Dedifferentiated amniotic fluid mesenchymal stem cell (primary cell): ENCODE results near the gene ENTPD8.
"Not testable (repeated sequence)": the region's sequence is repeated elsewhere in the genome, so short reads cannot be mapped to it uniquely, and the experiment has no call there.

Experiments
- DNase-seq: peaks from one replicate; pipeline ENCODE4 v3.0.0-alpha.2; 2016; ENCODE audit errors: extremely low spot score

The ENTPD8 gene

GRCh38 chr9:137476856-137477255, 35.7 kb upstream of the ENTPD8 start:
- DNase-seq = no peak

DNA sequence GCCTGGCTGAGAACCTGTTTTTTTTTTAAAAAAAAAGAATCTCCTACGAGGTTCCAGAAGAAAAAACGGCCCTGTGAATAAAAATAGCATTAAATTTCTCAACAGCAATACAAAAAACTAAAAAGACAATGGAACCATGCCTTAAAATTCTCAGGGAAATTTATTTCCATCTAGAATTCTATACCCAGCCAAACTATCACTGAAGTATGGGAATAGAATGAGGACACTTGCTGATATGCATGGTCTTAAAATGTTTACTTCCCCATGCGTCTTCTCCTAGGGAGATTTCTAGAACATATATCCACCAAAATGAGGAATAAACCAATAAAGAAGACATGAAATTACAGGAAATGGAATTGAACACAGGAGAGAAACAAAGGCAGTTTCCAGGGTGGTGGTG, 34.5 kb upstream of the ENTPD8 start:
- no peak for DNase-seq

- no peak for DNase-seq
Measured at GRCh38 chr9:137474271-137474670, 33.1 kb upstream of the ENTPD8 start.

DNA sequence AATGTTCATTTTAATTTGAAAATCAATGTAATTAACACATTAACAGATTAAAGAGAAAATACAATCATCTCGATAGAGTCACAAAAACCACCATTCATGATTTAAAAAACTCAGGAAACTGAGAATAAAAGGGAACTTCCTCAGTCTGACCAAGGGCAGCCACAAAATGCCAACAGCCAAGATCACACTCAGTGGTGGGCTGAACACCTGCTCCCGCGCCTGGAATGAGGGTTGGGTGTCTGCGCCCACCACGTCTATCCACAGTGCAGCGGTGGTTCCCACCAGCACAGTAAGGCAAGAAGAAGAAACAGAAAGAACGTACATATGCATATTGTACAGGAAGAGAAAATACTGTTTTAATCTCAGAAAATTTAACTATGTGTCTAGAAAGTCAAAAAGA, 29.6 kb upstream of the ENTPD8 start:
- no peak for DNase-seq

DNA sequence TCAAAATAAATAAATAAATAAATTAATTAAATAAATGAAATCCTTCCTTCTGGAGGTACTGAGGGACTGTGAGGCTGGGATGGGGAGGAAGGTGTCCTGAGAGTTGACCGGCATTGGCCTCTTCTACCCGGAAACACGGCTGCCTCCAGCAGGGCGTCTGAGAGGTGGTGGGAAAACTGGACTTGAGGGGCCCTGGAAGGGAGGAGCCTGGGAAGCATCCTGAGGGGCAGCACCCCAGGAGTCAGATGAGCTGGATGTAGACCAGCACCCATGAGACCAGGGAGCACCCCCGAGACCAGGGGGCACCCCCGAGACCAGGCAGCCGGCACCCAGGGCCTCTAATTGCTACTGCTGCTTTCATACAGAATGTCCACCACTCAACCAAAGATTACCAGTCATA, 26.7 kb upstream of the ENTPD8 start:
- no peak for DNase-seq

DNA sequence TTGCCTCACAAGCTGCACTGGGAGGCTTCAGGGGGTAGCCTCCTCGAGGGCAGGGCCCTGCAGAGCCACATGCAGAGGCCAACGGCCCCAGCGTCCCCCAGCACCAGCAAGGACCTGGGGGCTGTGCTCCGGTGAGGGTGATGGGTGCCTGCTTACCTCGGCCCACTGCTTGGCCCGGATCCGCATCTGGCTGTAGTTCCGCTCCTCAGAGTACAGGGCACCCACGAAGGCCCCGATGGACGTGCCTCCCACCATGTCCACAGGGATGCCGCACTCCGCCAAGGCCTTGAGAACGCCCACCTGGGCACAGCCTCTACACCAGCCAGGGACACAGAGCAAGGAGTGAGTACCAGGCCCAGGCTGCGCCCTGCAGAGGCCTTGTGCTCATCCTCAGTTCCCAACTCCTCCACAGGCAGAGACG, 26.0 kb upstream of the ENTPD8 start:
- no peak for DNase-seq

GRCh38 chr9:137466389-137467085, 25.4 kb upstream of the ENTPD8 start:
- DNase-seq = not testable (repeated sequence)

DNA sequence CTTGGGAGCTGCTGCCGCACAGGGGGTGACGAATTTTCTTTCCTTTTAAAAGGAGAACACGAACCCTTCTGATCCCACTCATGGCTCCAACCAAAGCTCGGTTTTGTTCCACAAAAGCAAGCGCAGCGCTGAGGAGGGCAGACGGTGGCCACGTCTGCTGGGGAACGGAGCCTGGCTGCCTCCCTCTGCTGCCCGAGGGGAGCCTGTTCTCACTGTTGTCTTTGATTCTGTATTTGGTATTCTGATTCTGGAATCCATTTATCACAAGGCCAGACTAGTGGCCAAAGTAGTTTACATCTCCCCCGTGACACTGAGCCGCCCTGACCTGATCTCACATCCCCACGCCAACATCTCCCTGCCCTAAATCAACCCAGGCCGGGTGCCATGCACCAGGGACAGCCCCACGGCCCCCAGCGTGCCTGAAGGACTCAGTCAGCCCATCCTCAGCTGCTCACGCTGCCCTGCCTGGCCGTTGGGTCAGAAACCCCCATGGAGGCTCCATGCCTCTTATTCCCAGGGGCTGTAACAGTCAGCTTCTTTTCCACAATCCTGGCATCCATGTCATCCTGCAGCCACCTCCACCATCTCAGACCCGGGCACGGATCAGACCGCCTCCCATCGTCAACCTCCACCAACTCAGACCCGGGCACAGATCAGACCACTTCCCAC, 24.7 kb upstream of the ENTPD8 start:
- no peak for DNase-seq

DNA sequence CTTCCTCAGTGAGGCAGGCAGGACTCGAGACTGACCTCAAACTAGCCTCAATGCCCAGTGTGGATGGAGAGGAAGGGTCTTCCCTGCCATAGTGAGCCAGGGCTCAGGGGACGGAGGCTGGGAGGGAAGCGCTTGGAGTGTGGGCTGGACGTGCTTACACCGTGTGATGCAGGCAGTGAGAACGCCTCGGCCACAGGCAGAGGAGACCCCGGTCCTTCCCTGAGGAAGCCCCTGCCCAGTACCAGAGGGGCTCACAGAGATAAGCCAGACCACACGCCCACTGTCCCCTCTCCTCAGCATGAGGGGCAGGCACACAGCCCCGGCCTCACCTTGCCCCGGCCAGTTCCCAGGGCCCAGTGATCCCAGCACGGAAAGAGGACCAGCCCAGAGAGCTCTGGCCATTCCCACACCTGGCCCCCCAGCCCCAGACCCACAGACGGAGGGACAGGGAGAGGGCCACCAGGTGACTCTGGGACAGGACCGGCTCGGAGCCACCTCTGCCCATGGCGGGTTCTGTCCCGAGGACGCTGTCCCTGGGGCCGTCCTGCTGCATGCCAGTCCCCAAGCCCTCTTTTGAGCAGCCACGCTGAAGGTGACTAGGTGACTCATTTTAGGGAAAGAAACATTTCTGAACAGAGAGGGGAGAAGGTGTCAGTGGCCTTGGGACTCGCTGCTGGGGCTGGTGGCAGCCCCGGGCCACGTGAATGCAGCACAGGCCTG, 24.0 kb upstream of the ENTPD8 start:
- DNase-seq = no peak

DNA sequence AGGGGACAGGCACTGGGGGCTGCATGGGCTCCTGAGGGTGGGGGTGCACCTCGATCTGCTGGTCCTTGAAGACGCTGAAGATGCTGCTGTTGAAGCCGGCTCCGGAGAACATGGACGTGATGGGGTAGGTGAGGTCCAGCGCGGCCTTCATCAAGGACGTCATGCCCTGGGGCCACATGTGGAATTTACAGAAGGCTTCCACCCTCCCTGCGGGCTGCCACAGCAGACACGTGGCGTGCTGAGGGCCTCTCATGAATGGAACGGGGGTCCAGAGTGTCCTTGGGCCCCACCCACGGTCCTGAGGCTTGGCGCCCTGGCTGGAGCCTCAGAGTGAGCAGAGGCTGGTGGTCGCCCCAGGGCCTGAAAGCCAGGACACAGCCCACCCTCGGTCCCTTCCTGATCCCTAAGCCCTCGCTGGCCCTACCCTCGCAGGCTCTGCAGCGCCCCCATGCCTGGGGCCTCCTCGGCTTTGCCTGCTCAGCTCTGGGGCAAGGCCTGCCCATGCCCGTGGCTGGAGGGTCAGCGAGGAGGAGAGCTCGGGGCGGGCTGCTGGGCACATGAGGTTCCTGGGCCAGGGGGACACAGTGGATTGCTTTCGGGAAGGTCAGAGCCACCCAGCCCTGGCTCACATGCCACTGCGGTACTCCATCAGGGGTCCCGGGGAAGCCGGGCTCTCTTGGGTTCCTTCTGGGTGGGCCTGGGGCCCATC, 23.3 kb upstream of the ENTPD8 start:
- no peak for DNase-seq

- DNase-seq = no peak
Measured at GRCh38 chr9:137463931-137464290, 22.8 kb upstream of the ENTPD8 start.

GRCh38 chr9:137462986-137463930, 22.1 kb upstream of the ENTPD8 start:
- DNase-seq = no peak

GRCh38 chr9:137462396-137462985, 21.3 kb upstream of the ENTPD8 start:
- DNase-seq = no peak

DNA sequence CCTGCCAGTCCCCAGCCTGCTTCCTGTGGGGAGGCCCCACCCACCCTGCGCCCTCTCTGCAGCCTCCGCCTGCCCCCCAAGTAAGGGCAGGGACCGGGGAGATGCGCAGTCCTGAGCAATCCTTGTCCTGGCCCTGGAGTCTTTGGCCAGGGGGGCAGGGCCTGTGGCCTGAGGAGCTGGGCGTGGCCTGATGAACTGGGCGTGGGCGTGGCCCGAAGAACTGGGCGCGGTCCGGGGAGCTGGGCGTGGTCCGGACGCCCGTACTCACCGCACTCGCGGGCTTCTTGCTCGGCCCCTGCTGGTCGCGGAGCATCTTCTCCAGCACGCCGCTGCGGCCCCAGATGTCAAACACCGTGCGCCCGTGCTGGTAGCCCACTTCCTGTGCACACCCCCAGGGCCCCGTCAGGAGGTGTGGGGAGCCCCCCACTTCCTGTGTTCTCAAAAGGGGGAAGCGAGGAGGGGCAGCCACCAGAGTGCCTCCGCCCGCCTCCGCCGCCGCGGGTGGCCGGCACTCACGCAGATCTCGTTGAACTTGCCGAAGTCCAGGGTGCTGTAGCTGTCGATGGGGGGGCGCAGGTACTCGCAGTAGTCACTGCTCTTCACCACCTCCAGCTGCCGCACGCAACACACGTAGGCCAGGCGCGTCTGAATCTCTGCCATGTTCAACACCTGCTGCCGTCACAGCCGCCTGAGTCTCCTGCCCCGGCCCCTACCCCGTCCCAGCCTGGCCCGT, 20.7 kb upstream of the ENTPD8 start:
- DNase-seq = no peak

- DNase-seq = no peak
Measured at GRCh38 chr9:137461316-137461662, 20.1 kb upstream of the ENTPD8 start.

GRCh38 chr9:137460363-137461315, 19.5 kb upstream of the ENTPD8 start:
- no peak for DNase-seq

- DNase-seq = no peak
Measured at GRCh38 chr9:137459601-137460362, 18.6 kb upstream of the ENTPD8 start.

GRCh38 chr9:137459152-137459600, 18.0 kb upstream of the ENTPD8 start, which contains the start of gene NSMF:
Gene NSMF (minus strand): TSS chr9:137459334. CDS start chr9:137459102, 232 bp downstream.
- peak; percentile 87 for DNase-seq
